Measurements from ENCODE around the gene LHFPL2. TPM values are rescaled to one million over a fixed set of nuclear protein-coding genes. Genes with fewer than 3 reads are reported as not detected.
"Not testable (repeated sequence)": the region's sequence is repeated elsewhere in the genome, so short reads cannot be mapped to it uniquely, and the experiment has no call there.

LHFPL2 gene, protein sequence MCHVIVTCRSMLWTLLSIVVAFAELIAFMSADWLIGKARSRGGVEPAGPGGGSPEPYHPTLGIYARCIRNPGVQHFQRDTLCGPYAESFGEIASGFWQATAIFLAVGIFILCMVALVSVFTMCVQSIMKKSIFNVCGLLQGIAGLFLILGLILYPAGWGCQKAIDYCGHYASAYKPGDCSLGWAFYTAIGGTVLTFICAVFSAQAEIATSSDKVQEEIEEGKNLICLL
- polyA plus RNA-seq, result 9.1 TPM

DNA sequence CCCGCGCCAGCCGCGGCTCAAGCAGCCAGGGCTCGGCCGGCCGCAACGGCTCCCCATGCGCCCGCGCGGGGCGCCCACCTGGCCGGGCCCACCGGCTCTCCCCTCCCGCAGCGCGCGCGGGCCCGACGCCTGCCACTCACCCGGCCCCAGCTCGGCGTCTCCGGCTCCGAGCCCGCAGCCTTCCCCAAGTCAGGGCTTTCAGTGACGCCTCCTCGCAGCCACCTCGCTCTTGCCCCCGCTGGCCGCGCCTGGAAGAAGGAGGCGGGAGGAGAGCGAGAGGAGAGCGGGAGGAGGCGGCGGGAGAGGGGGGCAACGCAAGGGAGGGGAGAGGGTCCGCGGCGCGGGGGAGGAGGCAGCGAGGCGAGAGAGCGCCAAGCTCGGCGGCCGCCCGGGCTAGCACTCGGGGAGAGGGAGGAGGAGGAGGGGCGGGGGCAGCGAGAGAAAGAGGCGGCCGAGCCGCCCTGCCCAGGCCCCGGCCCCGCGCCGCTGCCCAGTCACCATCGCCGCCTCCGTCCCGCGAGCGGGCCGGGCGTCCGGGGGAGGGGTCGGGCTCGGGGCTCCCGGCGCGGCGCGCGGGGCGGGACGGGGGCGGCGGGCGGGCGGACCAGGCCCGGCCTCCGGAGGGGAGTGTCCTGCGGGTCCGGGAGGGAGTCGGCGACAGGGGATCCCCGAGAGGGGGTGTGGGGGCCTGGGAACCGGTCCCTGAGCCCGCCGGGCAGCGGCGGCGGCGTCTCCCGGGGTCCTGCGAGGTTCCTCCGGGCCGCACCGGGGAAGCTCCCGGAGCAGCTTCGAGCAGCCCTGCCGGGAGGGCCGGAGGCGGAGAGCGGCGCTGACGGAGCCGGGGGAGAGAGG, at the start of gene LHFPL2:
TSS of gene LHFPL2 (minus strand) at position 414 of the 852 bp plus-strand sequence. CDS start 138,559 bp downstream, outside the sequence.
- Mint-ChIP-seq H3K4me3 (peak within 1 kb of the TSS; percentile 86 to 95 (median 91)), H3K9me3 (no peaks in the 10 kb centered on the region), H3K27me3 (no peaks in the 10 kb centered on the region), H3K36me3 (peaks cover 7% of the 10 kb centered on the region), H3K27ac (peak within 1 kb of the TSS; percentile 45 to 87 (median 72)), H3K4me1 (peaks cover 12 to 25% (median 19%) of the 10 kb centered on the region in 3 donors)

DNA sequence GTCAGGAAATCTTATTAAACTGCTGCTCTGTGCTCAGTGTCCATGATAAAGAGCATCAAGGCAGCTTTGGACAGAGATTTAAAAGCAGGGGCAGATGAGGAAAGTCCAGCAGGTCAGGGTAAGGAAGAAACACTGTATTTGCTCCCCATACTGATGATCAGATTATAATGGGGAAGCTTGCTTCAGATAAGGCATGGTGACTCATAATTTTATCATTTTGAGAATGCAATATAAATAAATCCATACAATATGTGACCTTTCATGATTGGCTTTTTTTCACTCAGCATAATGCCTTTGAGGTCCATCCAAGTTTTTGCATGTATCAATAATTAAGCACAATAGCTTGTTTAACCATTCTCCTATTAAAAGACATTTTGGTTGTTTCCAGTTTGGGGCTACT, 48.1 kb upstream of the LHFPL2 start:
- Mint-ChIP-seq H3K4me1 (peaks cover 0 to 2% (median 0%) of the 10 kb centered on the region in 3 donors), H3K9me3 (peaks cover 2 to 4% (median 4%) of the 10 kb centered on the region in 3 donors), H3K36me3 (peaks cover 8% of the 10 kb centered on the region), H3K4me3 (no peak overlapping the region), H3K27ac (no peak overlapping the region), H3K27me3 (no peaks in the 10 kb centered on the region)

GRCh38 chr5:78696052-78696451, 47.5 kb upstream of the LHFPL2 start:
- not testable (repeated sequence) for H3K4me1 Mint-ChIP-seq, H3K27ac Mint-ChIP-seq, H3K4me3 Mint-ChIP-seq, H3K36me3 Mint-ChIP-seq, H3K27me3 Mint-ChIP-seq, H3K9me3 Mint-ChIP-seq

- Mint-ChIP-seq H3K36me3 (peaks cover 8% of the 10 kb centered on the region), H3K4me1 (peaks cover 0 to 13% (median 7%) of the 10 kb centered on the region in 3 donors), H3K27ac (no peak overlapping the region), H3K9me3 (peaks cover 2 to 4% (median 4%) of the 10 kb centered on the region in 3 donors), H3K4me3 (no peak overlapping the region), H3K27me3 (no peaks in the 10 kb centered on the region)
These were observed 44.8 kb upstream of the LHFPL2 start for GRCh38 chr5:78693339-78693738.

- H3K4me3 Mint-ChIP-seq, result no peak overlapping the region
- peaks cover 4% of the 10 kb centered on the region in 3 donors for H3K9me3 Mint-ChIP-seq
- peaks cover 10% of the 10 kb centered on the region for H3K36me3 Mint-ChIP-seq
- H3K27ac Mint-ChIP-seq, result no peak overlapping the region
- no peaks in the 10 kb centered on the region for H3K27me3 Mint-ChIP-seq
- H3K4me1 Mint-ChIP-seq, result peaks cover 0 to 13% (median 8%) of the 10 kb centered on the region in 3 donors
These were observed 42.8 kb upstream of the LHFPL2 start for GRCh38 chr5:78691084-78691960.

GRCh38 chr5:78690253-78690972, 41.8 kb upstream of the LHFPL2 start:
- peaks cover 10% of the 10 kb centered on the region for H3K36me3 Mint-ChIP-seq
- peak overlapping the region in 1 of 4 donors; percentile 17 for H3K4me3 Mint-ChIP-seq
- H3K4me1 Mint-ChIP-seq, result peaks cover 0 to 13% (median 8%) of the 10 kb centered on the region in 3 donors
- H3K27me3 Mint-ChIP-seq, result no peaks in the 10 kb centered on the region
- peaks cover 4% of the 10 kb centered on the region in 3 donors for H3K9me3 Mint-ChIP-seq
- no peak overlapping the region for H3K27ac Mint-ChIP-seq

- Mint-ChIP-seq H3K27me3 (no peaks in the 10 kb centered on the region), H3K9me3 (peaks cover 4% of the 10 kb centered on the region in 3 donors), H3K4me1 (peaks cover 0 to 13% (median 8%) of the 10 kb centered on the region in 3 donors), H3K4me3 (peak overlapping the region in 1 of 4 donors; percentile 17), H3K36me3 (peaks cover 8% of the 10 kb centered on the region), H3K27ac (no peak overlapping the region)
These were observed 41.1 kb upstream of the LHFPL2 start for GRCh38 chr5:78689540-78690252.

DNA sequence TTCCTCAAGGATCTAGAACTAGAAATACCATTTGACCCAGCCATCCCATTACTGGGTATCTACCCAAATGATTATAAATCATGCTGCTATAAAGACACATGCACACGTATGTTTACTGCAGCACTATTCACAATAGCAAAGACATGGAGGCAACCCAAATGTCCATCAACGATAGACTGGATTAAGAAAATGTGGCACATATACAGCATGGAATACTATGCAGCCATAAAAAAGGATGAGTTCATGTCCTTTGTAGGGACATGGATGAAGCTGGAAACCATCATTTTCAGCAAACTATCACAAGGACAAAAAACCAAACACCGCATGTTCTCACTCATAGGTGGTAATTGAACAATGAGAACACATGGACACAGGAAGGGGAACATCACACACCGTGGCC, 38.9 kb upstream of the LHFPL2 start:
- H3K4me3 Mint-ChIP-seq, H3K9me3 Mint-ChIP-seq, H3K27me3 Mint-ChIP-seq, H3K27ac Mint-ChIP-seq, H3K36me3 Mint-ChIP-seq: not testable (repeated sequence)
- peaks cover 0 to 13% (median 8%) of the 10 kb centered on the region in 3 donors for H3K4me1 Mint-ChIP-seq

DNA sequence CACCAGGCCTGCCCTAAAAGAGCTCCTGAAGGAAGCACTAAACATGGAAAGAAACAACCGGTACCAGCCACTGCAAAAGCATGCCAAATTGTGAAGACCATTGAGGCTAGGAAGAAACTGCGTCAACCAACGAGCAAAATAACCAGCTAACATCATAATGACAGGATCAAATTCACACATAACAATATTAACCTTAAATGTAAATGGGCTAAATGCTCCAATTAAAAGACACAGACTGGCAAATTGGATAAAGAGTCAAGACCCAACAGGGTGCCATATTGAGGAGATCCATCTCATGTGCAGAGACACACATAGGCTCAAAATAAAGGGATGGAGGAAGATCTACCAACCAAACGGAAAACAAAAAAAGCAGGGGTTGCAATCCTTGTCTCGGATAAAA, 35.3 kb upstream of the LHFPL2 start:
- not testable (repeated sequence) for H3K36me3 Mint-ChIP-seq, H3K4me1 Mint-ChIP-seq, H3K27ac Mint-ChIP-seq, H3K9me3 Mint-ChIP-seq, H3K27me3 Mint-ChIP-seq, H3K4me3 Mint-ChIP-seq

DNA sequence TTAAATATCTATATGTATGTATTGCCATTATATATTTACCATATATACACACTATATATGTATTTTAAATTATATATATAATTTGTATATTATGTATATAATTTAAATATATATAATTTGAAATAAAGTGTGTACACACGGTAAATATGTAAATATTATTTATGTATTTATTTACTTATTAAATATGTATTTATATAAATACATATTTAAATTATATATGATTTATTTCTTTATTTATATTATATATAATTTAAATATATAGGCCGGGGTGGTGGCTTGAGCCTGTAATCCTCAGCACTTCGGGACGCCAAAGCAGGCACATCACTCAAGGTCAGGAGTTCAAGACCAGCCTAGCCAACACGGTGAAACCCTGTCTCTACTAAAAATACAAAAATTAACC, 31.3 kb upstream of the LHFPL2 start:
- H3K36me3 Mint-ChIP-seq, result no peaks in the 10 kb centered on the region
- H3K4me1 Mint-ChIP-seq, result no peaks in the 10 kb centered on the region
- peaks cover 0 to 1% (median 0%) of the 10 kb centered on the region in 3 donors for H3K9me3 Mint-ChIP-seq
- no peak overlapping the region for H3K27ac Mint-ChIP-seq
- no peaks in the 10 kb centered on the region for H3K27me3 Mint-ChIP-seq
- H3K4me3 Mint-ChIP-seq, result no peak overlapping the region

- peaks cover 4% of the 10 kb centered on the region for H3K36me3 Mint-ChIP-seq
- no peak overlapping the region for H3K4me3 Mint-ChIP-seq
- H3K9me3 Mint-ChIP-seq, result peaks cover 0 to 1% (median 0%) of the 10 kb centered on the region in 3 donors
- H3K27me3 Mint-ChIP-seq, result no peaks in the 10 kb centered on the region
- H3K4me1 Mint-ChIP-seq, result no peaks in the 10 kb centered on the region
- no peak overlapping the region for H3K27ac Mint-ChIP-seq
These were observed 29.5 kb upstream of the LHFPL2 start for GRCh38 chr5:78677777-78678668.

DNA sequence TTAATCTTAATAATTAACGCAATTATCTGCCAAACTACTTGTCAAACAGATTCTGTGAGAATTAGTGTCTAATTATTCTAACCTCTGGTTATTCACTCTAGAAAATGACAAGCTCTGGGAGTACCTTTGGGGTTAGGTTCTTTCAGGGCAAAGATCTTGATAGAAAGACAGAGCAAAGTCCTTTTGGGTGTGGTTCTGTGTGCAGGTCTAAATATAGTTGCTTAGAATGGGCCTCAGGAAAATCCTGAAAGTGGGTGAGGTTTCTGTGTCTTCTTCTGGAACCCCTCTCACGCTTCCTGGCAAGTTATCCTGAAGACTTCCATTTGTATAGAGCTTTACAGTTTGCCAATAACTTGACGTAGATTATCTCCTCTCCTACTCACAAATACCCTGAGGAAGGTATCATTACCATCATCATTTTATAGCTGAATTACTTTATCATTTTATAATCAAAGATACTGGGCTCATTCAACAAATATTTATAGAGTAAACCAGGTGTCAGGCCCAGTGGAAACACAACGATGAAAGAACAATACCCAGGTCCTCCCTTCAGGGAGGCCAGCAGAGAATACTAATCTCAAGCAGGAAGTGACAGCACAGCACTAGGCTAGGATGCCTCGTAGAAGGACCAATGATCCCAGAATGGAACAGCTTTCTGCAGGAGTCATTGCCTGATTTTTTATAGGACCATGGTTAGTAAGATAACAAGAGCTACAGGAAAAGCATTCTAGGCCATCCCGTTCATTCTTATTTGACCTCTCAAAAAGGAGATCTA, 27.6 kb upstream of the LHFPL2 start:
- no peak overlapping the region for H3K27ac Mint-ChIP-seq
- H3K4me3 Mint-ChIP-seq, result no peak overlapping the region
- H3K9me3 Mint-ChIP-seq, result peaks cover 0 to 1% (median 0%) of the 10 kb centered on the region in 3 donors
- H3K36me3 Mint-ChIP-seq, result peaks cover 4% of the 10 kb centered on the region
- H3K27me3 Mint-ChIP-seq, result no peaks in the 10 kb centered on the region
- peaks cover 0 to 1% (median 0%) of the 10 kb centered on the region in 3 donors for H3K4me1 Mint-ChIP-seq
